Adrenal gland (tissue), 12 donors: Measurements from ENCODE around the gene JPH3. TPM values are rescaled to one million over a fixed set of nuclear protein-coding genes. Genes with fewer than 3 reads are reported as not detected.

Experiments used
- DNase-seq, 7 donors: peaks; one replicate each; pipeline ENCODE4 v3.0.0-alpha.2; 2019 to 2020
- H3K27ac ChIP-seq, 5 donors: fragments of 200-600 bp; sonication (generic) in 4 of 5; 1 replicate in 3 of 5; 2 replicates in 2 of 5; pipeline versions ENCODE4 v1.5.1 to v1.8.0; 2016 to 2020; ENCODE audit warnings: mild to moderate bottlenecking in 1 of 5
- H3K27me3 ChIP-seq: fragments of 200-600 bp; 2 replicates; pipeline ENCODE4 v1.8.0; 2021
- H3K36me3 ChIP-seq, 2 donors: fragments of 200-600 bp; replicated peaks in 1 of 2; 1 replicate in 1 of 2; 2 replicates in 1 of 2; pipeline versions ENCODE4 v1.5.1 to v1.8.0; 2018 to 2022
- H3K4me1 ChIP-seq, 2 donors: fragments of 200-600 bp; replicated peaks in 1 of 2; 1 replicate in 1 of 2; 2 replicates in 1 of 2; pipeline versions ENCODE4 v1.5.1 to v1.8.0; 2018 to 2021
- H3K4me3 ChIP-seq, 4 donors: fragments of 200-600 bp; sonication (generic) in 3 of 4; one replicate each; pipeline ENCODE4 v1.5.1; 2016 to 2018
- H3K9me3 ChIP-seq, 3 donors: fragments of 200-600 bp; sonication (generic) in 1 of 3; replicated peaks in 1 of 3; 1 replicate in 2 of 3; 2 replicates in 1 of 3; pipeline versions ENCODE4 v1.5.1 to v1.8.0; 2016 to 2021
- POLR2A ChIP-seq, 2 donors: fragments of 450-650 bp; IDR thresholded peaks; one replicate each; pipeline ENCODE4 v1.6.1; 2017; ENCODE audit warnings: antibody characterized with exemption in 2 of 2, mild to moderate bottlenecking in 2 of 2, moderate library complexity in 1 of 2
- WGBS, 4 donors: extraction: QIAGEN DNeasy Blood & Tissue Kit in 2 of 4; methylation state at CpG; one replicate each; pipeline versions ENCODE4 v1.1.5 to v1.1.7; 2013 to 2017; 5-methylcytosine and 5-hydroxymethylcytosine counted together
- intact Hi-C, 2 donors: fragments of 100-400 bp; cut with DNase I; formaldehyde crosslinking; loops; one replicate each; pipeline versions ENCODE4 v1.14.1 to v1.15.0; 2022 to 2023
- polyA plus RNA-seq, 3 donors: library from polyadenylated mRNA; stranded (reverse); fragments of 200-250 nt in 2 of 3; fragments of 350-450 nt in 1 of 3; fragmentation: Illumina TruSeq in 1 of 3; extraction: RNeasy Lipid Tissue Mini Kit (QIAGEN cat#74804) in 1 of 3; gene quantifications; one replicate each; pipeline ENCODE4 v1.2.3, GENCODE V29; 2013 to 2014
- total RNA-seq, 9 donors: library from RNA; depleted of rRNA in 4 of 9; stranded (reverse); fragments of >200 nt in 4 of 9; fragments of 120-200 nt in 1 of 9; fragmentation: NEBNext Ultra II Directional in 1 of 9; extraction: Animal tissue kit (Norgen Biotek cat#: 25700) in 1 of 9; gene quantifications; one replicate each; pipeline versions ENCODE4 v1.1.0 to v1.2.4, GENCODE V29; 2013 to 2023
- TF ChIP-seq, protein P1 (sequence below), 6 experiments: fragments of 450-650 bp in 4 of 6; fragments of 200-600 bp in 2 of 6; sonication (generic) in 1 of 6; IDR thresholded peaks; 1 replicate in 5 of 6; 2 replicates in 1 of 6; pipeline versions ENCODE4 v1.5.1 to v1.8.0; 2016 to 2021; ENCODE audit warnings: antibody characterized with exemption in 6 of 6, mild to moderate bottlenecking in 2 of 6, moderate library complexity in 1 of 6
- donor health status: healthy with polysubstance abuse.
- donor health status: Bipolar disorder and iron deficiency.
- donor health status: DM: yes; HTN: yes; CAD: no.
- donor health status: DM: no; HTN: no; CAD: no.
- donor health status: DM: no; HTN: no; CAD: no.
- donor health status: DM: yes; HTN: yes; CAD: no.

Gene JPH3
- total and polyA plus RNA-seq, 12 donors = 0.10 to 3.7 (median 0.71) TPM; not detected in 1

DNA sequence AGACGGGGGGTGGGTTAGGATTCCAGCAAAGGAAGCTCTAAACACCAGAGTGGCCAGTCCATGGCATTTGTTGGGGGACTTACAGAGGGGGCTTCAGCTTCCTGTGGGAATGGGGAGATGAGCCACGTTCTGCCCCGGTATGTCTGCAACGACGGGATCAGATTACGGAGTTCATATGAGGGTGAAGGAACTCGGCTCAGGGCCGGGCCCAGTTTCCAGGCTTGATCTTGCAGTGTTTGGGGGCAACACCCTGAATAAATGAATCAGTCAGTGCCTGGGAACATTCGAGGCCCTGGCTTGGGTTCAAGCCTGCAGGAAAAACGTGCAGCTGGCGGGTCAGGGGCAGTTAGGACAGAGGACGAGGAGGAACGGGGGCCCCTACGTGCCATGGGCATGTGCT lies 54.0 kb downstream of the JPH3 start:
- 38 to 53% (median 47%) methylated on average over 11 to 14 of the region's 14 CpGs for WGBS, 4 donors
- no peaks in the 10 kb centered on the region for H3K27me3 ChIP-seq
- TF ChIP-seq POLR2A (IDR thresholded peaks at IDR 0.05) = no peak
- TF ChIP-seq, protein P1, sequence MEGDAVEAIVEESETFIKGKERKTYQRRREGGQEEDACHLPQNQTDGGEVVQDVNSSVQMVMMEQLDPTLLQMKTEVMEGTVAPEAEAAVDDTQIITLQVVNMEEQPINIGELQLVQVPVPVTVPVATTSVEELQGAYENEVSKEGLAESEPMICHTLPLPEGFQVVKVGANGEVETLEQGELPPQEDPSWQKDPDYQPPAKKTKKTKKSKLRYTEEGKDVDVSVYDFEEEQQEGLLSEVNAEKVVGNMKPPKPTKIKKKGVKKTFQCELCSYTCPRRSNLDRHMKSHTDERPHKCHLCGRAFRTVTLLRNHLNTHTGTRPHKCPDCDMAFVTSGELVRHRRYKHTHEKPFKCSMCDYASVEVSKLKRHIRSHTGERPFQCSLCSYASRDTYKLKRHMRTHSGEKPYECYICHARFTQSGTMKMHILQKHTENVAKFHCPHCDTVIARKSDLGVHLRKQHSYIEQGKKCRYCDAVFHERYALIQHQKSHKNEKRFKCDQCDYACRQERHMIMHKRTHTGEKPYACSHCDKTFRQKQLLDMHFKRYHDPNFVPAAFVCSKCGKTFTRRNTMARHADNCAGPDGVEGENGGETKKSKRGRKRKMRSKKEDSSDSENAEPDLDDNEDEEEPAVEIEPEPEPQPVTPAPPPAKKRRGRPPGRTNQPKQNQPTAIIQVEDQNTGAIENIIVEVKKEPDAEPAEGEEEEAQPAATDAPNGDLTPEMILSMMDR (IDR thresholded peaks at IDR 0.05) = no peak
- no peak for DNase-seq
- H3K4me3 ChIP-seq = no peak overlapping the region
- no peak overlapping the region for H3K27ac ChIP-seq
- no peaks in the 10 kb centered on the region for H3K4me1 ChIP-seq
- H3K9me3 ChIP-seq = no peaks in the 10 kb centered on the region
- intact Hi-C loops = no loop called here
- no peaks in the 10 kb centered on the region for H3K36me3 ChIP-seq

DNA sequence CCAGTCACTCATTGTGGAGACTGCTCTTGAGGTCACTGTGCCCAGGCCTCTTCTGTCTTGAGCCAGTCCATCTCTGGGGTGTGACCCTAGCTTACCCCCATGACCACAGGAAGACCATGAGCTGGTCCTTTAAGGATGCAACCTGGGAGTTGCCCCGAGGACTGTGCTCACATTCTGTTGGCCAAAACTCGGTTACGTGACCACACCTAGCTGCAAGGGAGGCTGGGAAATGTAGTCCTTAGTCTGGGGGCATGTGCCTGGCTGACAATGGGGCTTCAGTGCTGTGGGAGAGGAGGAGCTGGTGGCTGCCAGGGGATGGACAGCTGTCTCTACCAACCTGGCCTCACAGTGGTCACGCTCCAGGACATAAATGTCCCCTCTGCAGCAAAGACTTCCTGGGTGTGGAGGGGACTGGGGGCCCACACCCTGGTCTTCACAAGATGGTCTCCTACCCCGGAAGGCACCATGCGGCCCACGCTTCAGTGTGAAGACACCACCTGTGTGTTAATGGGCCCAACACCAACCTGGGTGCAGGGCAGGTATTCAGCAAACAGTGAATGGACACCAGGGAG lies 55.4 kb downstream of the JPH3 start:
- H3K9me3 ChIP-seq = no peaks in the 10 kb centered on the region
- 70 to 84% (median 71%) methylated on average over 6 to 7 of the region's 7 CpGs for WGBS, 4 donors
- no peak for DNase-seq
- no peak overlapping the region for H3K4me3 ChIP-seq
- no peak overlapping the region for H3K27ac ChIP-seq
- no peaks in the 10 kb centered on the region for H3K36me3 ChIP-seq
- no peaks in the 10 kb centered on the region for H3K27me3 ChIP-seq
- intact Hi-C loops = no loop called here
- H3K4me1 ChIP-seq = no peaks in the 10 kb centered on the region
- no peak for TF ChIP-seq POLR2A (IDR thresholded peaks at IDR 0.05)
- TF ChIP-seq, protein P1 (IDR thresholded peaks at IDR 0.05) = no peak

DNA sequence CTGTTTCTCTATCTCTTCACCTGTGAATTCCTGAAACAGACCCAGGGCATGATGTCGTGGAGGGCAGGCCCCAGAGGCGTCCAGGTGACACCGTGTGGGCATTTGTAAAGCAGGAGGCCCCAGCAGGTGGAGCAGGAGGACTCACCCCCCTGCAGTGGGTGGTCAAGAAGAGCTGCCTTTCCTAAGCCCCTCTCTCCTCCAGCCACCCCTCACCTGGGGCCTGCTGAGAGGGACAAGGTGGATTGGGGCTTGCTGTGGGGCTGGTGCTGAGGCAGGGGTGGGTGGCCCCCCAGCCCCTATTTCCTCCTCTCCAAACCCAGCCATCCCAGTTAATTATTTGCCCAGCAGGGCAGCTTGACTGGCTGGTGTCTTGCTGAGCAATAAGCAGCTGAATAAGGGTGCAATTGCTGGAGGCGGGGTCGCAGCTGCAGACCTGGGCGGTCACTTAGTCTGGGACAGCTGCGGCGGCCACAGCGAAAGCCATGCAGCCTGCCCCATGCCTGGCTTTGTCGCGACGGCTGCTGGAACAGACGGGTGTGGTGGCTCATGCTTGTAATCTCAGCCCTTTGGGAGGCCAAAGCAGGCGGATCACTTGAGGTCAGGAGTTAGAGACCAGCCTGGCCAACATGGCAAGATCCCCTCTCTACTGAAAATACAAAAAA lies 56.4 kb downstream of the JPH3 start:
- Histone ChIP-seq H3K27ac (no peak overlapping the region), H3K4me3 (no peak overlapping the region), H3K4me1 (no peaks in the 10 kb centered on the region), H3K27me3 (no peaks in the 10 kb centered on the region), H3K36me3 (no peaks in the 10 kb centered on the region), H3K9me3 (no peaks in the 10 kb centered on the region)
- whole genome bisulfite sequencing, 4 donors = 41 to 55% (median 49%) methylated on average over 6 to 14 of the region's 14 CpGs
- TF ChIP-seq, protein P1 (IDR thresholded peaks at IDR 0.05) = no peak
- TF ChIP-seq POLR2A (IDR thresholded peaks at IDR 0.05) = no peak
- intact Hi-C loops = no loop called here
- DNase-seq = no peak

- Histone ChIP-seq H3K27ac (no peak overlapping the region), H3K4me1 (no peaks in the 10 kb centered on the region), H3K36me3 (no peaks in the 10 kb centered on the region), H3K27me3 (no peaks in the 10 kb centered on the region), H3K4me3 (no peak overlapping the region), H3K9me3 (no peaks in the 10 kb centered on the region)
- 14 to 26% (median 16%) methylated on average over 11 to 16 of the region's 16 CpGs for WGBS, 4 donors
- peak in 6 of 7 donors; percentile 30 to 39 (median 32) for DNase-seq
- intact Hi-C loops = no loop called here
- TF ChIP-seq POLR2A (IDR thresholded peaks at IDR 0.05) = no peak
- TF ChIP-seq, protein P1 (IDR thresholded peaks at IDR 0.05) = no peak
Observed at GRCh38 chr16:87661561-87661960, 59.3 kb downstream of the JPH3 start.
